LoVo (cell line): ENCODE data around the gene PYGM.
A peak's percentile ranks its signal among the peaks of the same experiment; 100 is the strongest.

Experiments used
- DNase-seq: peaks from one replicate; pipeline ENCODE4 v3.0.0-alpha.2; 2016; ENCODE audit warnings: low spot score

PYGM gene

GRCh38 chr11:64753380-64754123 lies 6.2 kb downstream of the PYGM start:
- no peak for DNase-seq

- DNase-seq: no peak
Measured at GRCh38 chr11:64753019-64753379, 6.8 kb downstream of the PYGM start.

- no peak for DNase-seq
Measured at GRCh38 chr11:64752175-64752970, 7.4 kb downstream of the PYGM start.

GRCh38 chr11:64751580-64751979 lies 8.2 kb downstream of the PYGM start:
- no peak for DNase-seq

- DNase-seq: no peak
Measured at GRCh38 chr11:64751136-64751535, 8.6 kb downstream of the PYGM start.

- DNase-seq: no peak
Measured at GRCh38 chr11:64750361-64751054, 9.3 kb downstream of the PYGM start.

GRCh38 chr11:64747961-64748665 lies 11.7 kb downstream of the PYGM start:
- no peak for DNase-seq

GRCh38 chr11:64746486-64746885 lies 13.3 kb downstream of the PYGM start:
- DNase-seq: no peak

- DNase-seq: no peak
Measured at GRCh38 chr11:64745521-64746328, 14.0 kb downstream of the PYGM start.

GRCh38 chr11:64745189-64745520 lies 14.6 kb downstream of the PYGM start:
- DNase-seq: no peak

- no peak for DNase-seq
Measured at GRCh38 chr11:64744544-64745188, 15.1 kb downstream of the PYGM start.

- no peak for DNase-seq
Measured at GRCh38 chr11:64743591-64744543, 15.9 kb downstream of the PYGM start, which contains the start of gene RASGRP2. TSS of gene RASGRP2 (minus strand) at chr11:64744142. CDS start at chr11:64742866, 1,276 bp downstream.

- peak; percentile 69 for DNase-seq
Measured at GRCh38 chr11:64742889-64743590, 16.7 kb downstream of the PYGM start.

- no peak for DNase-seq
Measured at GRCh38 chr11:64742087-64742888, 17.5 kb downstream of the PYGM start.

- DNase-seq: no peak
Measured at GRCh38 chr11:64741375-64742086, 18.2 kb downstream of the PYGM start.

GRCh38 chr11:64739871-64740270 lies 19.9 kb downstream of the PYGM start:
- DNase-seq: no peak

GRCh38 chr11:64736654-64737053 lies 23.1 kb downstream of the PYGM start:
- no peak for DNase-seq
